HG03064 (cell line): Measurements from ENCODE around the gene PDXP.

Experiments used
- ATAC-seq: cut with Tn5 transposase; IDR thresholded peaks from one replicate; pipeline ENCODE4 v1.9.1; 2021; ENCODE audit warnings: low read depth; ENCODE audit not compliant: unreplicated experiment

The PDXP gene

GRCh38 chr22:37672206-37672919 is 13.8 kb downstream of the PDXP start:
- no peak for ATAC-seq

- no peak for ATAC-seq
Measured at GRCh38 chr22:37672920-37673455, 14.5 kb downstream of the PDXP start.

GRCh38 chr22:37674248-37674647 is 15.7 kb downstream of the PDXP start:
- ATAC-seq: no peak

GRCh38 chr22:37674951-37675929 is 16.7 kb downstream of the PDXP start, which contains the start of gene LGALS1:
LGALS1 (plus strand) TSS chr22:37675636; CDS start chr22:37675703, 67 bp downstream.
- ATAC-seq: peak; percentile 43

GRCh38 chr22:37675930-37676735 is 17.6 kb downstream of the PDXP start:
- no peak for ATAC-seq

- ATAC-seq: no peak
Measured at GRCh38 chr22:37676736-37677492, 18.4 kb downstream of the PDXP start.

GRCh38 chr22:37677493-37677974 is 19.0 kb downstream of the PDXP start:
- ATAC-seq: no peak

- no peak for ATAC-seq
Measured at GRCh38 chr22:37678372-37678771, 19.8 kb downstream of the PDXP start.

- no peak for ATAC-seq
Measured at GRCh38 chr22:37679670-37680069, 21.1 kb downstream of the PDXP start.

- ATAC-seq: no peak
Measured at GRCh38 chr22:37680191-37680851, 21.8 kb downstream of the PDXP start.

GRCh38 chr22:37681001-37681424 is 22.5 kb downstream of the PDXP start:
- no peak for ATAC-seq

GRCh38 chr22:37681556-37682049 is 23.1 kb downstream of the PDXP start:
- ATAC-seq: no peak

GRCh38 chr22:37684803-37685615 is 26.5 kb downstream of the PDXP start:
- ATAC-seq: no peak

GRCh38 chr22:37686002-37686982 is 27.8 kb downstream of the PDXP start, which contains the start of gene NOL12:
NOL12 (plus strand) TSS chr22:37686343; CDS start chr22:37686393, 50 bp downstream.
- ATAC-seq: peak; percentile 62

GRCh38 chr22:37690407-37690806 is 31.9 kb downstream of the PDXP start:
- ATAC-seq: no peak

- ATAC-seq: no peak
Measured at GRCh38 chr22:37690901-37691504, 32.5 kb downstream of the PDXP start.
